Activated CD4-positive, alpha-beta T cell treated with anti-CD3 and anti-CD28 coated beads, Interleukin-2, amount 10 ng/mL, durations not matched to agents 7 days and 5 days (primary cell): ENCODE results near the gene KRTAP5-6. TPM values are rescaled to one million over a fixed set of nuclear protein-coding genes. Genes with fewer than 3 reads are reported as not detected.
"Not testable (repeated sequence)": the region's sequence is repeated elsewhere in the genome, so short reads cannot be mapped to it uniquely, and the experiment has no call there.

Source experiments
- CTCF ChIA-PET: fragments of 350-600 bp; sonication (Branson Sonifier 250); formaldehyde crosslinking; loops from one replicate; lab custom pipeline; 2021; ENCODE audit warnings: antibody characterized with exemption; lab: Charles Lee
- POLR2A ChIA-PET: fragments of 350-600 bp; sonication (Branson Sonifier 250); formaldehyde crosslinking; loops from one replicate; lab custom pipeline; 2021; ENCODE audit warnings: antibody characterized with exemption; lab: Charles Lee
- DNase-seq: peaks from one replicate; pipeline ENCODE4 v3.0.0-alpha.2; 2020
- H3K27ac Mint-ChIP-seq: one replicate; pipeline ENCODE4 v1.8.0; 2021; ENCODE audit warnings: mild to moderate bottlenecking, moderate library complexity, mixed read lengths
- H3K27me3 Mint-ChIP-seq: one replicate; pipeline ENCODE4 v1.8.0; 2021; ENCODE audit warnings: mixed read lengths
- H3K36me3 Mint-ChIP-seq: one replicate; pipeline ENCODE4 v1.8.0; 2021; ENCODE audit warnings: low read depth, mixed read lengths
- H3K4me1 Mint-ChIP-seq: one replicate; pipeline ENCODE4 v1.8.0; 2021; ENCODE audit warnings: mixed read lengths
- H3K4me3 Mint-ChIP-seq: one replicate; pipeline ENCODE4 v1.8.0; 2021; ENCODE audit warnings: mild to moderate bottlenecking, moderate library complexity, mixed read lengths
- H3K9me3 Mint-ChIP-seq: one replicate; pipeline ENCODE4 v1.8.0; 2021; ENCODE audit warnings: mixed read lengths
- total RNA-seq, 2 experiments: library from RNA; stranded (reverse); gene quantifications; one replicate each; pipeline ENCODE4 v1.2.3, GENCODE V29; 2021

The KRTAP5-6 gene
- total RNA-seq, 2 experiments from 2014 or later, result not detected

DNA sequence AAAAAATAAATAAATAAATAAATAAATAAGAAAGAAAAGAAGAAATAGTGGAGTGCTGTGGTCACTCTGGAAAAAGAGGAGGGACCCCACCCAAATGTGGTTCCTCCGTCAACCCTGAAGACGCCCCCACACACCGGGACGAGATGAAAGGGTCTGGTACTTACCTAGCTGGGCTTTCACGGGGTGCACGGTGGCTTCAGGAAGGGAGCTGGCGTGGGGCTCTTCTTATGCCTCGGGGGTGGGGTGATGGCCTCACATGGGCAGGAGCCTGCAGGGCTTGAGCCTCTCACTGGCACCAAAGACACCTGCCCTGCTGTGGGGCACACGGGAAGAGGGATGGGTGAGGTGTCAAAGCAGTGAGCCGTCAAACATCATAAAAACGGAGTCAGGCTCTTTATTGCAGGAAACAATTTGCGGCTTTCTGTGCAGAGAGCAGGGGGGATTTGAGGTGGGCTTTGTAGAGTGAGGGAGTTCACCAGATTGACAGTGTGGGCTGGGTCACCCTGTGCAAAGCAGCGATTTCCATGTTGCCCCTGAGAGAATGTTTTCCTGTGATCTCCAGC lies 28.0 kb upstream of the KRTAP5-6 start:
- ChIA-PET CTCF (no interaction called here), POLR2A (no interaction called here)
- Mint-ChIP-seq H3K27ac (no peak overlapping the region), H3K9me3 (no peaks in the 10 kb centered on the region), H3K4me1 (no peaks in the 10 kb centered on the region), H3K36me3 (no peaks in the 10 kb centered on the region), H3K4me3 (no peak overlapping the region), H3K27me3 (peaks cover 35% of the 10 kb centered on the region)
- DNase-seq, result no peak

DNA sequence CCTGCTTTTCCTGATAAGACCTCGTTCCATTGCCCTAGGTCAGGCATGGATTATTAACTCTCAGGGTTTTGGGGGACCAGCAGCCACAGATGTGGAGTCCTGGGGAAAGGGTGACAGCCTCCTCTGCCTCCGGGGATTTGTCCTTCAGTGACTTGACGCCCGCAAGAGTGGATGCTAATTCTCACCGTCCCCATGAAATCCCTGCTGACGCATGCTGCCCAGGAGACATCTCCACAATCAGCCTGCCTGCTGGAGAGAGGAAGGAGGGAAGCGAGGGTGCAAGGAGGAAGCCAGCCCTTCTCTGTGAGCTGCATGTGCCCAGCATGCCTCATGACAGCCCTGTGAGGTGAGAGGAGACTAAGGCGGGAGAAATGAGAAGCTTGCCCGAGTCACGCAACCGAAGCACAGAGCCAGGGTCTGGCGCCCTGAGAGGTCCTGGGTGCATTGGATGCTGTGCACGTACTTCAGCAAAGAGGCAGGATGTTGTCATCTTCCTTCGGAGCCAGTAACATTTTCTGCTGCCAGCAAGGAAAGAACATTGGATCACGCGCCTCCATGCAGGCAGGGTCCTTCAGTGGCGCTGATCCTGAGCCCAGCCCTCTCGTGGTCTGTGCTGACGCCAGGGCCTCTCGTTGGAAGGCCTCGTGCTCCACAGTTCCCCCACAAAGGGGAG lies 27.3 kb upstream of the KRTAP5-6 start:
- no peaks in the 10 kb centered on the region for H3K9me3 Mint-ChIP-seq
- no peak for DNase-seq
- H3K4me3 Mint-ChIP-seq, result no peak overlapping the region
- ChIA-PET POLR2A (no interaction called here), CTCF (no interaction called here)
- no peaks in the 10 kb centered on the region for H3K4me1 Mint-ChIP-seq
- H3K27me3 Mint-ChIP-seq, result peaks cover 40% of the 10 kb centered on the region
- H3K27ac Mint-ChIP-seq, result peak overlapping the region; percentile 2
- H3K36me3 Mint-ChIP-seq, result no peaks in the 10 kb centered on the region

DNA sequence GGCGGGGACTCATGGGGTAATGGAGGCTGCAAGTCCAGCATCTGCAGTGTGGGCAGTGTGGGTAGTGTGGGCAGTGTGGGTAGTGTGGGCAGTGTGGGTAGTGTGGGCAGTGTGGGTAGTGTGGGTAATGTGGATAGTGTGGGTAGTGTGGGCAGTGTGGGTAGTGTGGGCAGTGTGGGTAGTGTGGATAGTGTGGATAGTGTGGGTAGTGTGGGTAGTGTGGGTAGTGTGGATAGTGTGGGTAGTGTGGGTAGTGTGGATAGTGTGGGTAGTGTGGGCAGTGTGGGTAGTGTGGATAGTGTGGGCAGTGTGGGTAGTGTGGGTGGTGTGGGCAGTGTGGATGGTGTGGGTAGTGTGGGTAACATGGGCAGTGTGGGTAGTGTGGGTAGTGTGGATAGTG lies 26.5 kb upstream of the KRTAP5-6 start:
- POLR2A ChIA-PET, H3K27ac Mint-ChIP-seq, H3K4me3 Mint-ChIP-seq, H3K9me3 Mint-ChIP-seq, DNase-seq, H3K36me3 Mint-ChIP-seq, H3K4me1 Mint-ChIP-seq: not testable (repeated sequence)
- CTCF ChIA-PET, result interaction anchor here (0.5 kb wide), 1 partner anchor 115 kb away, joined by 3 read pairs; no protein-coding TSS in a partner anchor
- H3K27me3 Mint-ChIP-seq, result peaks cover 46% of the 10 kb centered on the region

DNA sequence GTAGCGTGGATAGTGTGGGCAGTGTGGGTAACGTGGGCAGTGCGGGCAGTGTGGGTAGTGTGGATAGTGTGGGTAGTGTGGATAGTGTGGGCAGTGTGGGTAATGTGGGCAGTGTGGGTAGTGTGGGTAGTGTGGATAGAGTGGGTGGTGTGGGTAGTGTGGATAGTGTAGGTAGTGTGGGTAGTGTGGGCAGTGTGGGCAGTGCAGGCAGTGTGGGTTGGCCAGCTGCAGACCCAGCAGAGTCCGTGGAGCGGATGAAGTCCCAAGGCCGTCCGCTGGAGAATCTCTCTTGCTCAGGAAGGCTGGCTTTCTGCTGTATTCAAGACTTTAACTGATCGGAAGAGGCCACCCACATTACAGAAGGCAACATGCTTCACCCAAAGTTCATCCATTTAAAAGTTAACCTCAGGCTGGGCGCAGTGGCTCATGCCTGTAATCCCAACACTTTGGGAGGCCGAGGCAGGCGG lies 26.1 kb upstream of the KRTAP5-6 start:
- POLR2A ChIA-PET, result no interaction called here
- CTCF ChIA-PET, result interaction anchor here (0.5 to 1.7 kb wide), 2 partner anchors 23 to 114 kb away, joined by 3 to 5 read pairs; no protein-coding TSS in a partner anchor
- Mint-ChIP-seq H3K36me3 (no peaks in the 10 kb centered on the region), H3K27ac (no peak overlapping the region), H3K4me1 (no peaks in the 10 kb centered on the region), H3K4me3 (no peak overlapping the region), H3K27me3 (peaks cover 51% of the 10 kb centered on the region), H3K9me3 (no peaks in the 10 kb centered on the region)
- DNase-seq, result no peak

DNA sequence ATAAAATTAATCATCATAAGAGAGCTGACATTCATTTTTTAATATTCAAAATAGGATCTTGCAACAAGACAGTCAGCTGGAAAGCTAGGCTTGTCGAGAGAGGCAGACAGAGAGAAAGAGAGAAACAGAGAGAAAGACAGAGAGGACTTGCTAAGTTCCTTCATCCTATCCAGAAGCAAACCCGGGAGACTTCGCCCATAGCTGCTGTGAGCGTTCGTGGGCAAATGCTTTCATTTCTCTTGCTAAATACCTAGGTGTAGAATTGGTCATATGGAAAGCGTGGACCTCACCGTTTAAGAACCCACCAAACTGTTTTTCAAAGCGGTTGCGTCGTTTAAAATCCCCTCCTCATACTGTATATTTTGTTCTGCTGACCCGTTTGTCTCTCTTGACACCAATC lies 25.3 kb upstream of the KRTAP5-6 start:
- Mint-ChIP-seq H3K27ac (no peak overlapping the region), H3K9me3 (no peaks in the 10 kb centered on the region), H3K4me1 (no peaks in the 10 kb centered on the region), H3K27me3 (peaks cover 54% of the 10 kb centered on the region), H3K4me3 (no peak overlapping the region), H3K36me3 (no peaks in the 10 kb centered on the region)
- DNase-seq, result no peak
- POLR2A ChIA-PET, result no interaction called here
- CTCF ChIA-PET, result interaction anchor here (1.7 kb wide), 1 partner anchor 22 kb away, joined by 5 read pairs; no protein-coding TSS in a partner anchor

DNA sequence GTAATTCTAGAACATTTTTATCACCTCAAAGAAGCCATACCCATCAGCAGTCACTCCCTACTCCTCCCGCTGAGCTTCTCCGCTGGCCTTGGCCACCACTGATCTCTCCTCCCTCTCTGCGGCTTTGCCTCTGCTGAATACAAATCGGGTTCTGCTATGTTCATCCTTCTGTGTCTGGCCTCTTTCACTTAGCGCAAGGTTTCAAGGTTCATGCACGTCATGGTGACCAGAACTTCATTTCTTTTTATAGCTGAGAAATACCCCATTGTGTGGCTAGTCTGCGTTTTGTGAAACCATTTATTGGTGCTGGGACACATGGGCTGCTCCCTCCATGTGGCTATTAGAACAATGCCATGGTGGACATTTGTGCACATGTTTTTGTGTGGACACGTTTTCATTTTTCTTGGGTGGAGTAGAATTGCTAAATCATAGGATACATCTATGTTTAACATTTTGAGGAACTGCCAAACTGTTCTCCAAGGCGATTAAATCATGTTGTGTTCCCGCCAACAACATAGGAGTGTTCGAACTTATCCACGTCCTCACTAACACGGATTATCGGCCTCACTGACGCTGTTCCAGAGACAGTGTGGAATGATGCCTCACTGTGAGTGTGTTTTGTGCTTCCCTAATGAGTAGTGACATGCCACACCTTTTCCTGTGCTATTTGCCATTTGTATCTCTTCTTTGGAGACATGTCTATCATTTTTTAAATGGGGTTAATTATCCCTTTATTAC lies 24.2 kb upstream of the KRTAP5-6 start:
- ChIA-PET CTCF (interaction anchor here (1.7 kb wide), 1 partner anchor 21 kb away, joined by 5 read pairs; no protein-coding TSS in a partner anchor), POLR2A (no interaction called here)
- H3K4me1 Mint-ChIP-seq, result no peaks in the 10 kb centered on the region
- DNase-seq, result no peak
- H3K36me3 Mint-ChIP-seq, result no peaks in the 10 kb centered on the region
- no peak overlapping the region for H3K27ac Mint-ChIP-seq
- H3K4me3 Mint-ChIP-seq, result no peak overlapping the region
- peaks cover 58% of the 10 kb centered on the region for H3K27me3 Mint-ChIP-seq
- no peaks in the 10 kb centered on the region for H3K9me3 Mint-ChIP-seq

DNA sequence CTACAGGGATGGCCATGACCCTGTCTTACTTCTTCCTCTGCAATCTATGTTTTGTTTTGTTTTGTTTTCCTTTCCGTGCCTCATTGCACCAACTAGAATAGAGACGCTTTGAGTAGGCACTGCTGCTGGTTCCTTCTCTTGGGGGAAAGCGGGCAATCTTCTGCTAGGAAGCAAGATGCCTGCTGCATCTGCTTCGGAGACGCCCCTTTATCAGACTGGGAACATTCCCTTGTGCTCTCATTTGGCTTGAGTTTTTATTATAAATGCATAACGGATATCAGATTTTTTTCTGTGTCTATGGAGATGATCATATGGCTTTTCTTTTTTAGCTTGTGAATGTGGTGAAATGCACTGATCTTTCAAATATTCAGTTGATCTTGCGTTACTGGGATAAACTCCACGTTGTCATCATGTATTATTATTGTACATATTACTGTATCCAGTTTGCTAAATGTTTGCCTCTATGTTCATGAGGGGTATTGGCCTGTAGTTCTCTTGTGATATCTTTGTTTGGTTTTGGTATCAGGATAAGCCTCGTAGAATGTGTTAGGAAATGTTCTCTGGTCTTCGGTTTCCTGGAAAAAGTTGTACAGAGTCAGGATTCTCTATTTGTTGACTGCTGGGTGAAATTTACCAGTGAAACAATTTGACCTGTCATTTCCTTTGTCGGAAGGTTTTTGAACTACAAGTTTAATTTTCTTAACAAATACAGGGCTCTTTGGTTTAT lies 23.4 kb upstream of the KRTAP5-6 start:
- Mint-ChIP-seq H3K4me3 (no peak overlapping the region), H3K27me3 (peaks cover 50% of the 10 kb centered on the region), H3K36me3 (no peaks in the 10 kb centered on the region), H3K27ac (no peak overlapping the region), H3K9me3 (no peaks in the 10 kb centered on the region), H3K4me1 (no peaks in the 10 kb centered on the region)
- DNase-seq, result no peak
- ChIA-PET CTCF (no interaction called here), POLR2A (no interaction called here)

DNA sequence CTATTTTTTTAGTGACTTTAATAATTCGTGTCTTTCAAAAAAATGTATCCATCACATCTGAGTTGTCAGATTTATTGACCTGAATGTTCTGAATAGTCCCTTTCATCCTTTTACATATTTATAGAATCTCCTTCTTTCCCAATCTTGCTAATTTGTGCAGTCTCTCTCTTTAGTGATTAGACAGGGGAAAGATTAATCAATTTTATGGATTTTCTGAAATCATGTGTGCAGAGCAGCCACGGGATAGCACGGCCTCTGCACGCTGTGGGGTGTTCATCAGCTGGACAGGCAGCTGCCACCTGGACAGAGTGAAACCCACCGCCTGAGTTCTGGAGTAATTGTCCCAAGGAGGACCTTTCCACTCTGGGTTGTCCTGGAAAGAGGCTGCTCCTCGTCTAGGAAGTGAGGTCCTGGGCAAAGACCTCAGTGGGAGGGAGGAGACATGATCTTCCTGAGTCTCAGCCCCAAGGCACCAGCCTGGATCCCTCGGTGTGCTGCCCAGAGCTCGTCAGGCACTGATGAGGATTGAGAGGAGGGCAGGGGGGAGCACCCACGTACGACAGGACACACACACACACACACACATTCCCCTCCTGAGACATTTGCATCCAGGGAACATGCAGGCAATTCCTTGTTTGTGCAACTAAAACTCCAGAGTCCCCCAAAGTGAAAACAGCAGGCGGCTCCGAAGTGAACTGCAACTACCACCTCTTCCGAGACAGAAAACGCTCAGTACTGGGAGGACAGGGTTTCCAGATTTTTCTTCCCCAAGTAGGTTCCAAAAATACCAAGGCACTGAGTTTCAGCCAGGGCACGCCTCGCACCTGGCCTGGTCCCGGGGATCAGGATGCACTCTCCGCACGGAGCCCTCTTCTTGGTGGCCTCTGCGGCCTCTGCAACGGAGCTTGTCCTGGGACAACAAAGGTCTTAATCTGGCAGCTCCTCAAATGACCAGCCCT lies 22.5 kb upstream of the KRTAP5-6 start:
- CTCF ChIA-PET, result no interaction called here

DNA sequence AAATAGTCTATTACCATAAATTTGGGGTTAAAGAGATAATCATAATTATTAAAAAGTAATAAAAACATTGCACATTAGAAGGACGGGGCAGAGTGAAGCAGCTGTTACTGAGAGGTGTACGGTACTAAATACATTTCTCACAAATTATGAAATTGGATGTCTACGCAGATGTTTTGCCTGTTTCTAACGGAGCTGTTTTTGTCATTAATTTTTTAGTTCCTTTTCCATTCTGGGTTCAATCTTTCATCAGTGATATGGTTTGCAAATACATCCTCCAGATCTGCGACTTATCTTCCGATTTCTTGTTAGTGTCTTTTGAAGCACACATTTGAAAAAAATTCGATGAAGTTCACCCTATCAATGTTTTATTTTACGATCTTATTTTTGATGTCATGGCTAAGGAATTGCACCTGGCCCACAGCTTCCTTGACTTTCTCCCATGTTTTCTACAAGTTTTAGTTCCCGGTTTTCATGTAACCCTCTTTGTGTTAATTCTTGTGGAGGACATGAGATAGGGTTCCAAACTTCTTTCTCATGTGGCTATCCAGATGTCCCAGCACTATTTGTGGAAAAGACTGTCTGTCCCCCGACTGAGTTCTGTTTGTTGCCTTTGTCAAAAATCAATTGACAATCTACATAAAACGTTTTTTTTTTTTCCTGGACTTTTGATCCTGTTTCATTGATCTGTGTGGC lies 21.3 kb upstream of the KRTAP5-6 start:
- DNase-seq, result no peak
- CTCF ChIA-PET, result no interaction called here
- Mint-ChIP-seq H3K4me3 (no peak overlapping the region), H3K27me3 (peaks cover 40% of the 10 kb centered on the region), H3K27ac (no peak overlapping the region), H3K36me3 (no peaks in the 10 kb centered on the region), H3K9me3 (no peaks in the 10 kb centered on the region), H3K4me1 (no peaks in the 10 kb centered on the region)
- POLR2A ChIA-PET, result no interaction called here

More for the DNA sequence above, 22.5 kb upstream of the KRTAP5-6 start:
- POLR2A ChIA-PET, result no interaction called here
- Mint-ChIP-seq H3K9me3 (no peaks in the 10 kb centered on the region), H3K4me1 (no peaks in the 10 kb centered on the region), H3K27me3 (peaks cover 44% of the 10 kb centered on the region), H3K27ac (no peak overlapping the region), H3K36me3 (no peaks in the 10 kb centered on the region), H3K4me3 (no peak overlapping the region)
- DNase-seq, result no peak

DNA sequence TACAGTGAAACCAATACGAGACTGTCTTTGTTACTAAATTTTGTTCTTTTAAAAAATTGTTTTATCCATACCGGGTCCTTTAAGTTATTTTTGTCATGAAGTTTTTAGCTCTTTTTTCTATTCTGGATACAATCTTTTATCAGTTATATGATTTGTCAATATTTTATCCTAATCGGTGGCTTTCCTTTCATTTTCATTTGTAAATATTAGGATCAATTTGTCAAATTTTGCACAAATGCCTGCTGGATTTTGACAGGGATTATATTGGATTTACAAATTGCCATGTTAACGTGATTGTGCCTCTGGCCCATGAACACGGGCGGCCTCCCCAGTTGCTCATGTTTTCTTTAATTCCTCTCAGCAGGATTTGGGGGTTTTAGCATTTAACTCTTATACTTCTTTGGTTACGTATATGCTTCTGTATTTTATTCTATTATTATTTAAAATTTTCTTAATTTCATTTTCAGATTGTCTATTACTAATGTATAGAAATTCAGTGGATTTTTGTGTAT lies 20.7 kb upstream of the KRTAP5-6 start:
- Mint-ChIP-seq H3K9me3 (no peaks in the 10 kb centered on the region), H3K27ac (no peak overlapping the region), H3K4me3 (no peak overlapping the region), H3K4me1 (no peaks in the 10 kb centered on the region), H3K27me3 (peaks cover 39% of the 10 kb centered on the region), H3K36me3 (no peaks in the 10 kb centered on the region)
- DNase-seq, result no peak
- POLR2A ChIA-PET, result no interaction called here
- CTCF ChIA-PET, result no interaction called here

DNA sequence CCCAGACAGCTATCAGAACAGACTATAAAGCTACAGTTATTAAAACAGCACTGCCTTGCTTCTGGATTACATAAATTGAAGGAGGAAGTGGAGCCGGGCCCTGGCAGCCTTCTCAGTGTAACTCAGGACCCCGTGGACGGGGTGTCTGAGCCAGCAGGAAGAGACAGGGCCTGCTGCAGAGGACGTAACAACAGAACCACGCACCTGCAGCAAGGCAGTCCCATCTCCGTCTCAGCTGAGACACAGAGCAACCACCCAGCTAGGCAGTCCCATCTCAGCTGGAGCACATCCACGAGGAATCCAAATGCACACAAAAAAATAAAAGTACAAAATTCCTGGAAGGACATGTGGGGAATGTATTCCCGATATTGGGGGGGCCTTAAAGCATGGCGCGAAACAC lies 17.1 kb upstream of the KRTAP5-6 start:
- H3K27me3 Mint-ChIP-seq, result peaks cover 21% of the 10 kb centered on the region
- H3K9me3 Mint-ChIP-seq, result no peaks in the 10 kb centered on the region
- no peak for DNase-seq
- H3K4me1 Mint-ChIP-seq, result no peaks in the 10 kb centered on the region
- POLR2A ChIA-PET, result no interaction called here
- CTCF ChIA-PET, result interaction anchor here (0.7 to 1.3 kb wide), 3 partner anchors 12 to 243 kb away, joined by 3 read pairs; no protein-coding TSS in a partner anchor
- H3K4me3 Mint-ChIP-seq, result no peak overlapping the region
- H3K36me3 Mint-ChIP-seq, result no peaks in the 10 kb centered on the region
- H3K27ac Mint-ChIP-seq, result no peak overlapping the region
